GM21515 (cell line): ENCODE data around the gene SEC22A.

Source experiments
- ATAC-seq: cut with Tn5 transposase; IDR thresholded peaks from one replicate; pipeline ENCODE4 v1.9.1; 2021; ENCODE audit not compliant: unreplicated experiment

The SEC22A gene

GRCh38 chr3:123201557-123202427 lies at the start of gene SEC22A:
Gene SEC22A, plus strand, starts transcription at chr3:123201943. Its CDS starts 7,275 bp downstream, at chr3:123209218.
- peak; percentile 98 for ATAC-seq

- no peak for ATAC-seq
These were observed 49.1 kb upstream of the SEC22A start for GRCh38 chr3:123152687-123153086.

GRCh38 chr3:123153125-123154019 lies 48.4 kb upstream of the SEC22A start:
- no peak for ATAC-seq

- no peak for ATAC-seq
These were observed 47.4 kb upstream of the SEC22A start for GRCh38 chr3:123154020-123154985.

GRCh38 chr3:123155471-123156011 lies 46.2 kb upstream of the SEC22A start:
- ATAC-seq = no peak

- ATAC-seq = no peak
These were observed 45.3 kb upstream of the SEC22A start for GRCh38 chr3:123156276-123156995.

- ATAC-seq = no peak
These were observed 44.5 kb upstream of the SEC22A start for GRCh38 chr3:123157209-123157597.

GRCh38 chr3:123157598-123158287 lies 44.0 kb upstream of the SEC22A start:
- ATAC-seq = no peak

GRCh38 chr3:123158330-123158729 lies 43.4 kb upstream of the SEC22A start:
- ATAC-seq = no peak

GRCh38 chr3:123158899-123159390 lies 42.8 kb upstream of the SEC22A start:
- no peak for ATAC-seq

- no peak for ATAC-seq
These were observed 41.7 kb upstream of the SEC22A start for GRCh38 chr3:123159926-123160635.

GRCh38 chr3:123161167-123161566 lies 40.6 kb upstream of the SEC22A start:
- no peak for ATAC-seq

GRCh38 chr3:123163141-123163540 lies 38.6 kb upstream of the SEC22A start:
- no peak for ATAC-seq

- ATAC-seq = no peak
These were observed 36.6 kb upstream of the SEC22A start for GRCh38 chr3:123165163-123165562.

- no peak for ATAC-seq
These were observed 34.1 kb upstream of the SEC22A start for GRCh38 chr3:123167686-123168085.

- ATAC-seq = no peak
These were observed 33.6 kb upstream of the SEC22A start for GRCh38 chr3:123168122-123168521.

GRCh38 chr3:123168605-123169004 lies 33.1 kb upstream of the SEC22A start:
- ATAC-seq = no peak

GRCh38 chr3:123169492-123169929 lies 32.2 kb upstream of the SEC22A start:
- no peak for ATAC-seq
